Thoracic aorta (tissue), 2 donors: ENCODE results near the gene OSBPL2. TPM values are rescaled to one million over a fixed set of nuclear protein-coding genes. Genes with fewer than 3 reads are reported as not detected.

Experiments used
- ATAC-seq: fragments of 150-250 bp; one replicate; pipeline ENCODE4 v1.8.0; 2017; ENCODE audit warnings: low read depth; ENCODE audit not compliant: insufficient number of reproducible peaks, low FRiP score
- DNase-seq: peaks from one replicate; pipeline ENCODE4 v3.0.0-alpha.2; 2020; ENCODE audit warnings: low spot score
- H3K27ac ChIP-seq, 2 donors: fragments of 200-600 bp; sonication (generic); 1 replicate in 1 of 2; 2 replicates in 1 of 2; pipeline ENCODE4 v1.5.1; 2016; ENCODE audit warnings: mild to moderate bottlenecking in 2 of 2, moderate library complexity in 2 of 2
- H3K27me3 ChIP-seq: fragments of 200-600 bp; sonication (generic); replicated peaks from 2 replicates; pipeline ENCODE4 v1.6.0; 2016; ENCODE audit warnings: mild to moderate bottlenecking; ENCODE audit not compliant: insufficient read depth
- H3K36me3 ChIP-seq: fragments of 200-600 bp; sonication (generic); one replicate; pipeline ENCODE4 v1.5.1; 2016
- H3K4me1 ChIP-seq, 2 donors: fragments of 200-600 bp; sonication (generic); 1 replicate in 1 of 2; 2 replicates in 1 of 2; pipeline versions ENCODE4 v1.5.1 to v1.6.0; 2016; ENCODE audit warnings: low read depth in 2 of 2, mild to moderate bottlenecking in 1 of 2; ENCODE audit not compliant: control insufficient read depth in 1 of 2
- H3K4me3 ChIP-seq: fragments of 200-600 bp; sonication (generic); 2 replicates; pipeline ENCODE4 v1.5.1; 2016; ENCODE audit warnings: mild to moderate bottlenecking
- H3K9me3 ChIP-seq: fragments of 200-600 bp; sonication (generic); 2 replicates; pipeline ENCODE4 v1.5.1; 2016
- CTCF ChIP-seq: fragments of 200-600 bp; sonication (generic); IDR thresholded peaks from one replicate; pipeline ENCODE4 v1.5.1; 2019; ENCODE audit warnings: antibody characterized with exemption
- total RNA-seq, 2 donors: library from RNA; depleted of rRNA; stranded (reverse); fragments of >200 nt; gene quantifications; one replicate each; pipeline versions ENCODE4 v1.1.0 to v1.2.3, GENCODE V29; 2016

Gene OSBPL2
- total RNA-seq, 2 donors from 2014 or later = 48.5 to 58.5 TPM

GRCh38 chr20:62332989-62333819, 94.9 kb downstream of the OSBPL2 start:
- Histone ChIP-seq H3K27me3 (no peaks in the 10 kb centered on the region), H3K36me3 (peaks cover 85% of the 10 kb centered on the region), H3K27ac (no peak overlapping the region), H3K4me1 (no peaks in the 10 kb centered on the region), H3K4me3 (no peak overlapping the region), H3K9me3 (no peaks in the 10 kb centered on the region)
- DNase-seq (no peak), ATAC-seq (no peak)
- TF ChIP-seq CTCF = no peak

- peaks cover 82% of the 10 kb centered on the region for H3K36me3 ChIP-seq
- H3K27ac ChIP-seq = no peak overlapping the region
Measured at GRCh38 chr20:62333820-62334595, 95.7 kb downstream of the OSBPL2 start.

DNA sequence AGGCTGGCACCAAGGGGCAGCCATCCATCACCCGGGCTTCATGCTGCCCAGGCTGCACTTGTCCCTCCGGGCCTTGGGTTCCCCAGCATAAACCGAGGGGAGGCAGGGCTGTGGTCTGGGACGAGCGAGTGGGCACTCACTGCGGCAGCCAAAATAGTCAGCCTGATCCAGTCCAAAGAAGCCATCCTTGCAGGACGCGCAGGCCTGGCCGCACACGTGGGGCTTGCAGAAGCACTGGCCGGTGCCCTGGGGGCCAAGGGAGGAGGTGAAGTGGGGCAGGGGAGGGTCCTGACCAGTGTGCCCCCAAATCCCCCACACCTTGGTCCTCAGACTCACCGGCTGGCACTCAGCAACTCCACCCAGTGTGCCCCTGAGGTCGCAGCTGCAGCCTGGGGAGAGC, 96.6 kb downstream of the OSBPL2 start:
- no peak overlapping the region for H3K4me3 ChIP-seq
- no peak for DNase-seq
- no peaks in the 10 kb centered on the region for H3K27me3 ChIP-seq
- H3K36me3 ChIP-seq = peaks cover 80% of the 10 kb centered on the region
- ATAC-seq = no peak
- TF ChIP-seq CTCF = no peak
- H3K9me3 ChIP-seq = no peaks in the 10 kb centered on the region
- no peaks in the 10 kb centered on the region for H3K4me1 ChIP-seq
- H3K27ac ChIP-seq = no peak overlapping the region

More at GRCh38 chr20:62333820-62334595, 95.7 kb downstream of the OSBPL2 start:
- Histone ChIP-seq H3K4me3 (no peak overlapping the region), H3K4me1 (no peaks in the 10 kb centered on the region), H3K9me3 (no peaks in the 10 kb centered on the region), H3K27me3 (no peaks in the 10 kb centered on the region)
- no peak for DNase-seq
- TF ChIP-seq CTCF = no peak
- ATAC-seq = no peak

GRCh38 chr20:62335532-62335931, 97.2 kb downstream of the OSBPL2 start:
- H3K4me3 ChIP-seq = no peak overlapping the region
- no peak for ATAC-seq
- peaks cover 77% of the 10 kb centered on the region for H3K36me3 ChIP-seq
- no peak overlapping the region for H3K27ac ChIP-seq
- no peaks in the 10 kb centered on the region for H3K27me3 ChIP-seq
- DNase-seq = no peak
- no peaks in the 10 kb centered on the region for H3K4me1 ChIP-seq
- no peak for TF ChIP-seq CTCF
- H3K9me3 ChIP-seq = no peaks in the 10 kb centered on the region

DNA sequence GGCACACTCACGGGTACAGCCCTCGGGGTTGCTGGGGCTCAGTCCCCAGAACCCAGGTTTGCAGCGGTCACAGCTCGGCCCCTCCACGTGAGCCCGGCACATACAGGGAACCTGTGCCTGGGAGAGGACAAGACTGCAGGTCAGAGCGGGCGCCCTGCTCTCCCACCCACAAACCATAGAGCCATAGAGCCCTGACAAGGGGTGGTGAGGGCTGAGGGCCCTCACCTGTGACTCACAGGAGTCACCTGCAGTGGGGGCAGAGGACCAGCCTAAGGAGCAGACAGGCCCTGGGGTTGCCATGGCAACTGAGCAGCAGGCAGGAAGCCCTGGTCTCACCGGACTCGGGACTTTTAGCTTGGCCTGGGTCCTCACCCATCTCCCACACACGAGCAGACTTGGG, 98.0 kb downstream of the OSBPL2 start:
- no peaks in the 10 kb centered on the region for H3K9me3 ChIP-seq
- ATAC-seq (no peak), DNase-seq (no peak)
- H3K4me1 ChIP-seq = no peaks in the 10 kb centered on the region
- no peak for TF ChIP-seq CTCF
- no peak overlapping the region for H3K4me3 ChIP-seq
- peaks cover 72% of the 10 kb centered on the region for H3K36me3 ChIP-seq
- H3K27me3 ChIP-seq = no peaks in the 10 kb centered on the region
- no peak overlapping the region for H3K27ac ChIP-seq
